Ammon's horn (tissue), 1 donor: Measurements from ENCODE around the gene RABL3.
"Not testable (repeated sequence)": the region's sequence is repeated elsewhere in the genome, so short reads cannot be mapped to it uniquely, and the experiment has no call there.

Experiments
- DNase-seq: peaks from one replicate; pipeline ENCODE4 v3.0.0-alpha.2; 2016; ENCODE audit warnings: low spot score

RABL3 gene

DNA sequence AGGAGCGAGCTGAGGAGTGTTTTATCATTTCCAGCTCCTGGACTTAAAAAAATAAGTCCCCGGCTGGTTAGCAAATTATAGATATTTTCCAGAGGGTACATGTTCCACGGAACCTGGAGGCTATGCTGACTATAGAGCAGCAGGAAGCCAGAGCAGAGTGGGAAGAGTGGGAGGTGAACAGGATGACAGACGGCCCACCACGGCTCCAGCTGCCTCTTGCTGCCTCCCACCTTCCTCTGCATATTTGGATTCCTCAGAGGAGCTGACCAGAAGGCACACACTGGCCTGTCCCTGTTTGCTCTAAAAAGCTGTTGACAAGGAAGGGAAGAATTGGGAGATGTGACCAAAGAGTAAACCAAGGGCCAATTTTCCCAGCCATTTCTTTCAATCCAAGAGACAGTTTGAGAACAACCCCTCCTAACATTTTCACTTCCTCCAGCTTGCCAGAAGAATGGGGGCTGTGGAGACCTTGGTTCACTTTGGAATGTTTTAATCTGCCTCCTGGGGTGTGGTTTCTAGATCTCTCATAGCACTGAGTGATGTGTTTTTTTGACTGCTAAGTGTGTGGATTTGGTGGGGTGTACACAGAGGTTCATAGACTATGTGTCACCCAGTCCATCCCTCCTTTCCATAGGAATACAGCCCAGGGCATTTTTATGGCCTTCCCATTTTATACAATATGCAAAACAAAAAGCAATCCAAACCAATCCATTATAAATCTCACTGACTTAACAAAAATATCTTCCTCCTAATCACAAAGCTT, 97.1 kb downstream of the RABL3 start:
- peak; percentile 63 for DNase-seq

DNA sequence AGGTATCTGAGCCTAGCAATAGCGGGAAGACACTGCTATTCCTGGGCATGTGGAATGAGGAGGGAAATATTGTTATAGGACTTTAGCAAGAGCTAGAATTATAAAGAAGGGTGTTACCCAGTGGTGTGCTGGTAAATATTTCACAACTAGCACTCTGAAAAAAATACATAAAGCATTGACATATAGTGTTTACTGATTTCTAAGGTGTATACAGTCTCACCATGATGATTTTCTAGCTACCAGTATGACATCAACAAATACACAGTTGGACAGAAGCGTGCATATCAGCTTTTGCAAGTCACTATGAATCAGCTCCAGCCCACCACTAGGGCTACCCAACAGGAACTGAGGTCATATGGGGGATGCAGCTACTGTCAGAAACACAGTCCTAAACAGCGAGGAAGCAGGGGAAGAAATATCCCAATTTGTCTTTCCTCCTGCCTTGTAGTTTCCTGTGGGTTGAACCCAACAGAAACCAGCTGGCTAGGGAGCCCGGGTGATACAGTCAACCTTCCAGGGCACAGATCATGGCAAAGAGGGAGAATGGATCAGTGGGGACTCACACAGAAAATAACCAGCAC, 99.9 kb downstream of the RABL3 start:
- no peak for DNase-seq

DNA sequence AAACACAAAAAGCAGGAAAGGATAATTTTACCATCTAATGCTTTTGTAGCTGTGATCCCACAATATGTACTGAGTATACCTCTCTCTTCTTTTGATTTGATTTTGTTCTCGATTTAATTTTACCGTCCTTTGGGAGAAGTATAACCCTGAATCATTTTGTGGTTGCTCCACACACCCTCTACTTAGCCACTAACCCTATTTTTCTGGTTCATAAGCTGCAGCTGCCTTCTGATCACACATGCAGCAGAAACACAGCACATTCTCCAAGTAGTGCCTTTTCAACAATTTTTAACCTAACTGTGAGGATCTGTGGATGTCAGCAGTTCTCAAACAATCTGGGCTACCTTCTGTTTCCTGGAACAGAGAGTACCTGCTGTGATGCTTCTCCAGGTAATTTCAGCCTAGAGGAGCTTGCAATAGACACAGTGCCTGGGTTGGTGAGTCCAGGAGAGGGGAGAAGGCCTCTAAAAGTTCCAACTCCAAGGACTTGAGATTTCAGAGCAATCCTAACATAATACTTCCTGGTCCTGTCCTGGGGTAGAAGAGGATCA, 100.5 kb downstream of the RABL3 start:
- peak; percentile 6 for DNase-seq

DNA sequence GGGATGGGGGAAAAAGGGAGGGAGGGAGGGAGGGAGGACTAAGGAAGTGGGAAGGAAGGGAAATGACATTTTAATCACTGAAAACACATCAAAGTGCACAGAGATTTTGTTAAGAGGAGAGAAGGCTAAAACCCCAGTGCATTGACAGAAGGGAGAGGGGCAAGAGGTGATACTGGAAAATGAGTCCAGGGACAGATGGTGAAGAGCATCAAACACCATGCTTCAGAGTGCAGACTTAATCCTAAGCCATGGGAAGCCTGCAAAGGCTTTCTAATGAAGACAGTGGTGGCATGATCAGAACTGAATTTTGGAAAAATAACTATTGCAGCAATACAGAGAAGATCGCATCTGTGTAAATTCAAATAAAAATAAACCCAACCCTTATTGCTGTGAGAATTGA, 102.1 kb downstream of the RABL3 start:
- DNase-seq: no peak

DNA sequence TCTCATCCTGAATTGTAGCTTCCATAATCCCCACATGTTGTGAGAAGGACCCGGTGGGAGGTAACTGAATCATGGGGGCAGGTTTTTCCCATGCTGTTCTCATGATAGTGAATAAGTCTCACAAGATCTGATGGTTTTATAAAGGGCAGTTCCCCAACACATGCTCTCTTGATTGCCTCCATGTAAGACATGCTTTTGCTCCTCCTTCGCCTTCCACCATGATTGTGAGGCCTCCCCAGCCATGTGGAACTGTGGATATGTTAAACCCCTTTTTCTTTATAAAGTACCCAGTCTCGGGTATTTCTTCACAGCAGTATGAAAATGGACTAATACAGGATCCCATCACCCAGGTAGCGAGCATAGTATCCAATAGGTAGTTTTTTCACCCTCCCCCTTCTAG, 103.5 kb downstream of the RABL3 start:
- DNase-seq: not testable (repeated sequence)

DNA sequence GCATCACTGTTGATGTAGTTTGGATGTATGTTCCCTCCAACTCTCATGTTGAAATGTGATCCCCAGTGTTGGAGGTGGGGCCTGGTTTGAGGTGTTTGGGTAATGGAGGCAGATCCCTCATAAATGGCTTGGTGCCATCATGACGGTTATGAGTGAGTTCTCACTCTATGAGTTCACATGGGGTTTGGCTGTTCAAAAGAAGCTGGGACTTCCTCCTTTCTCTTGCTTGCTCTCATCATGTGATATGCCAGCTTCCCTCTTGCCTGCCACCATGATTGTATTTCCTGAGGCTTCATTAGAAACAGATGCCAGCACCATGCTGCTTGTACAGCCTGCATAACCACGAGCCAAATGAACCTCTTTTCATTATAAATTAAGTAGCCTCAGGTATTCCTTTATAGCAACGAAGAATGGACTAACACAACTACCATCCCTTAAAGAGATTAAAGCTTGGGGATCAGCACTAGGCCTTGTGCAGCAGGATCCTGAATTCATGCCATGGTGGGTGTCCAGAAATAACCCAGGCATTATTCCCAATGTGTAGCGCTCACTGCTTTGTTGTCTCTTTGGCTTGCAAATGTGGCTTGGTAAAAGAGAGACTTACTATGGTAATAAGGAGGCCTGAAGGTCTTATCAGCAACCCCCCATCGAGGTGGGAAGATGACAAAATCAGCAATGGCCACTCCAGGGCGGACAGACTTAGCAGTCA, 104.3 kb downstream of the RABL3 start:
- no peak for DNase-seq

DNA sequence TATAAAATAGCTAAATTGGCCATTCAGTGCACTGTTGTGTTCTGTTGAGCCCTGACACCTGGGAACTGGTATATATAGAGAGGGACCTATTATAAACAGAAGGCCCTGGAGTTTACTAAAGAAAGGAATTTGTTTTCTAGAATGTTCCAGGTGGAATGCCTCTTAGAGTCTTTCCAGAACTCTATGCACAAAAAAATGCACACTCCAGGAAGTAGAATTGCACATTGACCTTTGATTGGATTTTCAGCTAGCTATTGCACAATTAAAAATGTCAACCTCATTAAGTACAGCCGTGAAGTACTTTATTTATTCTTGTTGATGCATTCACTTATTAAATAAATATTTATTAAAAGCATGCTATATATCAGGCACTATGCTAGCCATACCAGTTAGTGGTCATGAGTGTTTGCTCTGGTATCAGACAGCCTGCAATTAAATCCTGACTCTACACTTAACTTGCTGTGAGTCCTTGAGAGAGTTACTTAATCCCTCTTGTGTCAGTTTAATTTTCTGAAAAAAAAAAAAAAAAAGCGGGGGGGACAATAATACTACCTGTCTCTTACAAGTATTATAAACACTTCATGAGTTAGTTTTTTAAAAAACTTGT, 105.4 kb downstream of the RABL3 start:
- DNase-seq: no peak
